Adrenal gland (tissue), 12 donors: ENCODE measurements around the gene GDAP2. TPM values are rescaled to one million over a fixed set of nuclear protein-coding genes. Genes with fewer than 3 reads are reported as not detected.

Experiments
- DNase-seq, 7 donors: peaks; one replicate each; pipeline ENCODE4 v3.0.0-alpha.2; 2019 to 2020
- H3K27ac ChIP-seq, 5 donors: fragments of 200-600 bp; sonication (generic) in 4 of 5; 1 replicate in 3 of 5; 2 replicates in 2 of 5; pipeline versions ENCODE4 v1.5.1 to v1.8.0; 2016 to 2020; ENCODE audit warnings: mild to moderate bottlenecking in 1 of 5
- H3K27me3 ChIP-seq: fragments of 200-600 bp; 2 replicates; pipeline ENCODE4 v1.8.0; 2021
- H3K36me3 ChIP-seq, 2 donors: fragments of 200-600 bp; replicated peaks in 1 of 2; 1 replicate in 1 of 2; 2 replicates in 1 of 2; pipeline versions ENCODE4 v1.5.1 to v1.8.0; 2018 to 2022
- H3K4me1 ChIP-seq, 2 donors: fragments of 200-600 bp; replicated peaks in 1 of 2; 1 replicate in 1 of 2; 2 replicates in 1 of 2; pipeline versions ENCODE4 v1.5.1 to v1.8.0; 2018 to 2021
- H3K4me3 ChIP-seq, 4 donors: fragments of 200-600 bp; sonication (generic) in 3 of 4; one replicate each; pipeline ENCODE4 v1.5.1; 2016 to 2018
- H3K9me3 ChIP-seq, 3 donors: fragments of 200-600 bp; sonication (generic) in 1 of 3; replicated peaks in 1 of 3; 1 replicate in 2 of 3; 2 replicates in 1 of 3; pipeline versions ENCODE4 v1.5.1 to v1.8.0; 2016 to 2021
- POLR2A ChIP-seq, 2 donors: fragments of 450-650 bp; IDR thresholded peaks; one replicate each; pipeline ENCODE4 v1.6.1; 2017; ENCODE audit warnings: antibody characterized with exemption in 2 of 2, mild to moderate bottlenecking in 2 of 2, moderate library complexity in 1 of 2
- WGBS, 4 donors: extraction: QIAGEN DNeasy Blood & Tissue Kit in 2 of 4; methylation state at CpG; one replicate each; pipeline versions ENCODE4 v1.1.5 to v1.1.7; 2013 to 2017; 5-methylcytosine and 5-hydroxymethylcytosine counted together
- intact Hi-C, 2 donors: fragments of 100-400 bp; cut with DNase I; formaldehyde crosslinking; loops; one replicate each; pipeline versions ENCODE4 v1.14.1 to v1.15.0; 2022 to 2023
- polyA plus RNA-seq, 3 donors: library from polyadenylated mRNA; stranded (reverse); fragments of 200-250 nt in 2 of 3; fragments of 350-450 nt in 1 of 3; fragmentation: Illumina TruSeq in 1 of 3; extraction: RNeasy Lipid Tissue Mini Kit (QIAGEN cat#74804) in 1 of 3; gene quantifications; one replicate each; pipeline ENCODE4 v1.2.3, GENCODE V29; 2013 to 2014
- total RNA-seq, 9 donors: library from RNA; depleted of rRNA in 4 of 9; stranded (reverse); fragments of >200 nt in 4 of 9; fragments of 120-200 nt in 1 of 9; fragmentation: NEBNext Ultra II Directional in 1 of 9; extraction: Animal tissue kit (Norgen Biotek cat#: 25700) in 1 of 9; gene quantifications; one replicate each; pipeline versions ENCODE4 v1.1.0 to v1.2.4, GENCODE V29; 2013 to 2023
- TF ChIP-seq, protein P1 (sequence below), 6 experiments: fragments of 450-650 bp in 4 of 6; fragments of 200-600 bp in 2 of 6; sonication (generic) in 1 of 6; IDR thresholded peaks; 1 replicate in 5 of 6; 2 replicates in 1 of 6; pipeline versions ENCODE4 v1.5.1 to v1.8.0; 2016 to 2021; ENCODE audit warnings: antibody characterized with exemption in 6 of 6, mild to moderate bottlenecking in 2 of 6, moderate library complexity in 1 of 6
- donor health status: healthy with polysubstance abuse.
- donor health status: Bipolar disorder and iron deficiency.
- donor health status: DM: yes; HTN: yes; CAD: no.
- donor health status: DM: no; HTN: no; CAD: no.
- donor health status: DM: no; HTN: no; CAD: no.
- donor health status: DM: yes; HTN: yes; CAD: no.

GDAP2 gene
- total and polyA plus RNA-seq, 12 donors: 2.2 to 34.2 (median 22.4) TPM

GRCh38 chr1:117826119-117826518, 103.3 kb downstream of the GDAP2 start:
- TF ChIP-seq, protein P1, sequence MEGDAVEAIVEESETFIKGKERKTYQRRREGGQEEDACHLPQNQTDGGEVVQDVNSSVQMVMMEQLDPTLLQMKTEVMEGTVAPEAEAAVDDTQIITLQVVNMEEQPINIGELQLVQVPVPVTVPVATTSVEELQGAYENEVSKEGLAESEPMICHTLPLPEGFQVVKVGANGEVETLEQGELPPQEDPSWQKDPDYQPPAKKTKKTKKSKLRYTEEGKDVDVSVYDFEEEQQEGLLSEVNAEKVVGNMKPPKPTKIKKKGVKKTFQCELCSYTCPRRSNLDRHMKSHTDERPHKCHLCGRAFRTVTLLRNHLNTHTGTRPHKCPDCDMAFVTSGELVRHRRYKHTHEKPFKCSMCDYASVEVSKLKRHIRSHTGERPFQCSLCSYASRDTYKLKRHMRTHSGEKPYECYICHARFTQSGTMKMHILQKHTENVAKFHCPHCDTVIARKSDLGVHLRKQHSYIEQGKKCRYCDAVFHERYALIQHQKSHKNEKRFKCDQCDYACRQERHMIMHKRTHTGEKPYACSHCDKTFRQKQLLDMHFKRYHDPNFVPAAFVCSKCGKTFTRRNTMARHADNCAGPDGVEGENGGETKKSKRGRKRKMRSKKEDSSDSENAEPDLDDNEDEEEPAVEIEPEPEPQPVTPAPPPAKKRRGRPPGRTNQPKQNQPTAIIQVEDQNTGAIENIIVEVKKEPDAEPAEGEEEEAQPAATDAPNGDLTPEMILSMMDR (IDR thresholded peaks at IDR 0.05): no peak
- TF ChIP-seq POLR2A (IDR thresholded peaks at IDR 0.05): no peak
- no peak for DNase-seq
- Histone ChIP-seq H3K4me1 (peaks cover 0 to 9% of the 10 kb centered on the region in 2 donors), H3K9me3 (no peaks in the 10 kb centered on the region), H3K27ac (peak overlapping the region in 2 of 5 donors; percentile 76 to 77), H3K36me3 (no peaks in the 10 kb centered on the region), H3K4me3 (no peak overlapping the region), H3K27me3 (no peaks in the 10 kb centered on the region)
- intact Hi-C loops: no loop called here
- WGBS, 4 donors: 10 to 67% (median 49%) methylated on average over 2 of the region's 2 CpGs

GRCh38 chr1:117825414-117825813, 104.0 kb downstream of the GDAP2 start:
- peaks cover 0 to 9% of the 10 kb centered on the region in 2 donors for H3K4me1 ChIP-seq
- 79 to 88% (median 84%) methylated on average over 2 of the region's 2 CpGs for WGBS, 4 donors
- peak overlapping the region in 1 of 5 donors; percentile 1 for H3K27ac ChIP-seq
- no peaks in the 10 kb centered on the region for H3K9me3 ChIP-seq
- no peak overlapping the region for H3K4me3 ChIP-seq
- H3K36me3 ChIP-seq: no peaks in the 10 kb centered on the region
- no peak for TF ChIP-seq POLR2A (IDR thresholded peaks at IDR 0.05)
- TF ChIP-seq, protein P1 (IDR thresholded peaks at IDR 0.05): no peak
- no peak for DNase-seq
- intact Hi-C loops: no loop called here
- H3K27me3 ChIP-seq: no peaks in the 10 kb centered on the region

- intact Hi-C loops: no loop called here
- no peak for TF ChIP-seq POLR2A (IDR thresholded peaks at IDR 0.05)
- TF ChIP-seq, protein P1 (IDR thresholded peaks at IDR 0.05): no peak
Observed at GRCh38 chr1:117824616-117825015, 104.8 kb downstream of the GDAP2 start.

DNA sequence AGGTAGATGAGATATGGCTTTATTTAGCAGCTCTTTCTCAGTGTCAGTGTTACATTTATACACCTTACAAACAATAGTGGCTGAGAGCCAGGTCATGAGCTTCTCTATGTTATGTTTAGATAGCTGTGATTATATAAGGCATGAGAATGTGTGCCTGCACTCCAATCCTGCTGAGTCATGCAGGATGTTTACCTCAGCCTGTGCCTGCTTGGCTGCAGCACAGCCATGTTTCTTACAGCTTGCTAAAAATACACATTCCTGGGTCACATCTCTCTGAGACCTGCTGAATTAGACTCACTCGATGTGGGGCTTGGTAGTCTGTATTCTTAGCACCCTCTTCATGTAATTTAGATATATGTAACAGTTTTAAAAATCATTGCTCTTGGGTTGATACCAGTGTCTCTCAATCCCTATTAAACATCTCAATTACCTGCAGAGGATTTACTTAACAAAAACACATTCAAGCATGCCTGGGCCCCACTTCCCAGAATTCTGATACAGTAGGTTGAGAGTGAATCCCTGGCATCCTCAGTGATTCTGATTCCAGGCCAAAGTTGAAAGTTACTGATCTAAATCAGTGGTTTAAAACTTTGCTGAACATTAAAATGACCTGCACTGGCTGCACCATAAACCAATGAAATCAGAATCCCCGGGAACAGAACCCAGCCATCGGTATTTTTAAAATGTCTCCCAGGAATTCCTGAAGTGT, 107.5 kb downstream of the GDAP2 start:
- Histone ChIP-seq H3K27me3 (no peaks in the 10 kb centered on the region), H3K27ac (no peak overlapping the region), H3K36me3 (no peaks in the 10 kb centered on the region), H3K4me1 (peaks cover 0 to 4% of the 10 kb centered on the region in 2 donors), H3K9me3 (no peaks in the 10 kb centered on the region), H3K4me3 (no peak overlapping the region)
- 81 to 90% (median 85%) methylated on average over 3 of the region's 3 CpGs for WGBS, 4 donors
- no peak for TF ChIP-seq POLR2A (IDR thresholded peaks at IDR 0.05)
- TF ChIP-seq, protein P1 (IDR thresholded peaks at IDR 0.05): no peak
- intact Hi-C loops: no loop called here
- no peak for DNase-seq

More at GRCh38 chr1:117824616-117825015, 104.8 kb downstream of the GDAP2 start:
- Histone ChIP-seq H3K36me3 (no peaks in the 10 kb centered on the region), H3K4me3 (no peak overlapping the region), H3K9me3 (no peaks in the 10 kb centered on the region), H3K27me3 (no peaks in the 10 kb centered on the region), H3K27ac (peak overlapping the region in 1 of 5 donors; percentile 1), H3K4me1 (peaks cover 0 to 9% of the 10 kb centered on the region in 2 donors)
- 62 to 80% (median 68%) methylated on average over 1 of the region's 1 CpG for WGBS, 4 donors
- no peak for DNase-seq
